Cortex of kidney (tissue), 1 donor: ENCODE results near the gene MSI2.
"Not testable (repeated sequence)": the region's sequence is repeated elsewhere in the genome, so short reads cannot be mapped to it uniquely, and the experiment has no call there.

Experiments used
- DNase-seq: peaks from one replicate; lab custom pipeline; 2025; lab: John Stamatoyannopoulos, UW

The MSI2 gene

DNA sequence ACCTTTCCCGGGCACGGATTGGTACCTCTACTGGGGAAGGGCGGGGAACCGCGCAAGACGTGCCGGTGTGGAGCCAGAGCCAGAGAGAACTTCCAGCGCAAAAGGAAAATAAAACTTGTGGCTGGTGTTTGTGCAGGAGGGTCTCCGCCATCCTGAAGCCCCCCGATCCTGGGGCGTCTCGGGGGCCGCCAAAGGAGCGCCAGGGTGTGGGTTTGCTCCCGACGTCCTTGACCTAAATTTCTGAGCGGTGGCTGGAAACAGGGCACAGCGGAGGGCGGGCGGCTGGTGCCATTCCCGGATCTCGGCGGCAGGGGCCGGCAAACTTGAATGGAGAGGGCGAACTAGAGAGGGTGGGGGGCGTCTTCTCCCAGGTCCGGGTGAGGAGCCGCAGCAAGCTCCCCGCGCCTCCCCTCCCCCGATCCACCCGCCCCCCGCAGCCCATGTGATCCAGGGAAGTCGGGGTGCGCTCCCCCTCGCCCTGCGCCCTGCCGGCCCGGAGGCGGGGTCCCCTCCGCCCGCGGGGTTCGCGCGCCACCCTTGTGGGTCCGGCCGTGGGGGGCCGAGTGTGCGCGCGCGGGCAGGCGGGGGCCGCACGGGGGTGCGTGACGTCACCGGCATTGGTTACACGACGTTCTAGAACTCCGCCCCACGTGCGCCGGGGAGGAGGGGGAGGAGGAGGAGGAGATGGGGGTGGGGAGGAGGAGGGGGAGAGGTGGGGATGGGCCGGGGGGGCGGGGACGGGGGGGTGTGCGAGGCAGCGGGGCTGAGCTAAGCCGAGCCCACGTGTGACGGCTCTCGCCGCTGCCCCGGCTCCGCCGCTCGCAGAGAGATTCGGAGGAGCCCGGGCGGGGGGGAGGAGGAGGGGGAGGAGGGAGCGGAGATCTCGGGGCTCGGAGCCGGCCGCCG, at the start of gene MSI2:
Gene MSI2 (plus strand): TSS at position 748 of the 906 bp plus-strand sequence. CDS start 220 bp downstream, outside the sequence.
- peak; percentile 35 for DNase-seq

DNA sequence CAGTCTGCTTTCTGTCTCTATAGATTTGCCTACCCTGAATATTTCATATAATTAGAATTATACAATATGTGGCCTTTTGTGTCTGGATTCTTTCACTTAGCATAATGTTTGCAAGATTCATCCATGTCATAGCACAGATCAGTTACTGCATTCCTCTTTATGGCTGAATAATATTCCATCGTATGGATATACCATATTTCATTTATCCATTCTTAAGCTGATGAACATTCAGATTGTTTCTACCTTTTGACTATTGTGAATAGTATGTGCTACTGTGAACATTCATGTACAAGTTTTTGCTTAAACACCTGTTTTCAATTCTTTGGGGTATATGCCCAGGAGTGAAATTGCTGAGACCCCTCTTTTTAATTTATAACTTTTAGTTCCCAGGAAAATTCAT, 49.4 kb upstream of the MSI2 start:
- DNase-seq = no peak

DNA sequence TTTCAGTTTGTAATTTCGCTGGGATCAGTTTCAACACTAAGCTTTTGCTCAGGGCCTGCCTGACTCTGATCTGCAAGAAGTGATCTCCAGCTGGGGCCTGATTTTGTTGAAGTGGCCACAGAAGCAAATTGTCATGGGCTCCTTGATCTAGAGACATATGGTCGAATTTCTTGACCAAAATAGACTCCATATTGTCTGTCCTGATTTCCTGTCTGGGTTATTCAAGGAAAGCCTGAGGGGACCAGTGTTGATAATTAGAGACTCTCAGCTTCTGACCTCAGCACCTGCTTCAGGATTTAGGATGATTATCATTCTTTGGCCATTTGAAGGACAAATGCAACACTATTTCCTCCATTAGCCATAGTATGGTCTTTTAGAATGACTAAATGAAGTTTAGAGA, 48.9 kb upstream of the MSI2 start:
- no peak for DNase-seq

DNA sequence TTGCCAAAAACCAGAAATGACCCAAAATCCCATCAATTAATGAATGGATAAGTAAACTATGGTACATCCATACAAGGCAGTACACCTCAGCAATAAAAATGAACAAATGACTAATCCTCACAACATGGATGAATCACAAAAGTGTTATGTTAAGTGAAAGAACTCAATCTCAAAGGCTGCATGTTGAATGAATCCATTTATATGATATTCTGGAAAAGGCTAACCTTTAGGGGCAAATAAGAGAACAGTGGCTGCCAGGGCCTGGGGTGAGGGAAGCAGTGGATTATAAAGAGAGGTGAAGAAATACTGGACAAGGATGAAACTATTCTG, 46.1 kb upstream of the MSI2 start:
- no peak for DNase-seq

DNA sequence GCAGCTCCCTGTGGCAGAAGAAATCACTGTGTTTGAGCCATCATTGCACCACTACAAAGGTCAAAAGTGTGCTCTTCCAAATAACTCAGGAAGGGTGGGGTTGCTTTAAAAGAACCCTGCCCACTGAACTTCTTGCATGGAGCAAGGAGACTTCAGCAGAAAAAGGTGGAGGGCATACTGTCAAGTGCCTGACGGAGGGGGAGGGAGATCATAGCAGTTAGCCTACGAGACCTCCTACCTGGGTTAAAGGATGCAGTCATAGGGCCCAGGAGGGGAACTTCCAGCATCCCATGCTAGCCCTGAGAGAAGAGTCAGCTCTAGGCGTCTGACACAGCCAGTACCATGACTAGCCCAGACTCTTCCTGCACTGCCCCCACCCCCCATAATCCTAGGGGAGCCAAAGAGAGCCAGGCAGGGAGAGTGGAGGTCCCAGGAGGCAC, 45.3 kb upstream of the MSI2 start:
- DNase-seq = no peak

DNA sequence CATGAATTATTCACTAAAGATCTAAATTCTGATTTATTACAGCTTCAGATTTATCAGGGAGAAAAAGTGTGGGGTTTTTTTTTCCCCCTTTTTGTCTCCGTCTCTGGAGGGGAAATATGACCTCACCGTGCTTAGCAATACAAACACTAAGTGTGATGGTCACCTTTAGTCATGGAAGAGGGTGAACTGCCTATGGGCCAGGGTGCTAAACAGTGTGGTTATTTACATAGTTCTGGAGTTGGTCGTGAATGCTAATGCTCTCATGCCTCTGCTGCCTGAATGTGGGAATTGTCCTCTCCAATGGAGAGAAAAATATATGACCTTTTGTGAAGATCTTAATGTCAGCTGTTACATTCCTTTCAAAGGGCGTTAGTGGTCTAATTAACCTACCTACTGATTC, 44.8 kb upstream of the MSI2 start:
- no peak for DNase-seq

DNA sequence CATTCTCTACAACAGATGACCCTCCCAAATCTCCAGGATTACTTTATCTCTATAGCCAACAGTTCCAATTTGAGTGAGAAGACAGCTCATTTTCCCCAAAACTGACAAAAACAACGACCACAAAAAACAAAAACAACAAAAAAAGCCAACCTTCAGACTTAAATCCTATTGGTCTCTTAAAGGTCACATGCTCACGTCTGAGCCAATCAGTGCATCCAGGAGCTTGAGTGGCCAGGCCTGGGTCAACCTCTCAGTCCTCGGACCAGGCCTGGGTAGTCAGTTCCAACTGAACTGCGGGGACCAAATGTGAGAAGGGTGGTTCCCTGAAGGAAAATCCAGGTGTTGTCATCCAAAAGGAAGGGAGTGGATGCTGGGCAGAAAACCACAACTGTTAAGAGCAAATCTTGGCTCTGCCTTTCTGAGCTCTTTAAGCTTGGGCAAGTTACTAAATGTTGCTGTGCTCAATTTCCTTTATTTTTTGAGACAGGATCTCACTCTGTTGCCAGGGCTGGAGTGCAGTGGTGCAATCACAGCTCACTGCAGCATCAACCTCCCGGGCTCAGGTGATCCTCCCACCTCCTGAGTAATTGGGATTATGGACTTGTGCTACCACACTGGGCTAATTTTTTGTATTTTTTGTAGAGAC, 43.0 kb upstream of the MSI2 start:
- DNase-seq = no peak

DNA sequence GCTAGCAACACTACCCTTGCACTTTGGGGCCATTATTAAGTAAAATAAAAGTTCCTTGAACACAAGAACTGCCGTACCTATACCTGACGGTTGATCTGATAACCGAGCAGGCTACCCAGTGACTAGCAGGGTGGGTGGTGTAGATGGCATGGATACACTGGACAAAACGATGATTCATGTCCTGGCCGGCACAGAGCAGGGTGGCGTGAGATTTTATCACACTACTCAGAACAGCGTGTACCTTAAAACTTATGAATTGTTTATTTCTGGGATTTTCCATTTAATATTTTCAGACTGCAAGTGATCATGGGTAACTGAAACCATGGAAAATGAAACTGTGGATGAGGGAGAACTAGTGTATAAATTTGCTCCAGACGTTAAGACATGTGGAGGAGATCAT, 41.0 kb upstream of the MSI2 start:
- no peak for DNase-seq

DNA sequence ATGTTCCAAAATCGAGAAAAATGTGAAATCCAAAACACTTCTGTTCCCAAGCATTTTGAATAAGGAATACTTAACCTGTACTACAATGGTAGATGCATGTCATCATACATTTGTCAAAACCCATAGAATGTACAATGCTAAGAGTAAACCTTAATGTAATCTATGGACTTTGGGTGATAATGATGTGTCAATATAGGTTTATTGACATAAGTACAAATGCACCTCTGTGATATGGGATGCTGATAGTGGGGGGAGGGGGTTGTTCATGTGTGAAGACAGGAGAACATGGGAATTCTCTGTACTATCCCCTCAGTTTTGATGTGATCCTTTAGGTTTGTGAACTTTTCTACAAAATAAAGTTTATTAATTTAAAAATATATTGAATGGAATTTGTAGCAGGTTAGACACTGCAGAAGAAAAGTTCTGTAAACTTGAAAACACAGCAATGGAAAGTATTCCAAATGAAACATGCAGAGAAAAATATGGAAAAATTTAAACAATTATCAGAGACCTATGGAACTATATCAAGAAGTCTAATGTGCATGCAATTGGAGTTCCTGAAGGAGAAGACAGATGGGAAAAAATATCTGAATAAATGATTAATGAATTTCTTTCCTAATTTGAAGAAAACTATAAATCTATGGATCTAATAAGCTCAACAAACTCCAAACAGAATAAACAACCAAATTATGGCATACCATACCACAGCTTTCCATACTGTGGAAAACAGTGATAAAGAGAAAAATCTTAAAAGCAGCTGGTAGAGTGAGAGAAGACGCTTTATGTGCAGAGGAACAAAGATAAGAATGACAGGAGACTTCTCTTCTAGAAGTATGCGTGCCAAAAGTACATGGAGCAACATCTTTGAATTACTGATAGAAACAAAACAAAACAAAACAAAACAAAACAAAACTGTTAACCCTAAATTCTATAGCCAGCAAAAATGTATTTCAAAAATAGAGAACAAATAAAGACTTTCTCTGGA, 34.7 kb upstream of the MSI2 start:
- DNase-seq = no peak

DNA sequence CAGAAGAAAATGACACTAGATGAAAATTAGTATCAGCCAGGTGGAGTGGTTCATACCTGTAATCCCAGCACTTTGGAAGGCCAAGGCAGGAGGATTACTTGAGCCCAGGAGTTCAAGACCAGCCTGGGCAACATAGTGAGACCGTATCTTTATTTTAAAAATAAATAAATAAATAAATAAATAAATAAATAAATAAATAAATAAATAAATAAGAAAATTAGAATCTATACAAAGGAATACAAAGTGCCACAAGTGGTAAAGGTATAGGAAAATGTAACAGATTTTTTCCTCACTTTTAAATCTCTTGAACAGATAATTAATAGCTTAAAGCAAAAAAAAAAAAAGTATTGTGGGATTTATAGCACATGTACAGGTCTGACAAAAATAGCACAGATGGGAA, 33.9 kb upstream of the MSI2 start:
- not testable (repeated sequence) for DNase-seq

DNA sequence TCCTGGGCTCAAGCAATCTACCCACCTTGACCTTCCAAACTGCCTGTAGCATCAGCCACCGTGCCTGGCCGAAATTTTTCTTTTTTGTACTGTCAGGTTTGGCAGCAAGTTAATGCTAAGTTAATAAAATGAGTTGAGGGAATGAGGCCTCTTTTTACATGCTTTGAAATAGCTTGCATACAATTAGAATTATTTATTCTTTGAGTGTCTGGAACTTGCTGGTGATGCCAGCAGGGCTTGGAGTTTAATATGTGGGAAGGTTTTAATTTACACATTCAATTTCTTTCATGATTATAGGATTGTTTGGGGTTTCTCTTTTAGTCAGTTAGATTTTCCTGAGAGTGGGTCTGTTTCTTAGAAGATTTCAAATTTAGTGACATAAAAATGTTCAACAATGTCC, 31.2 kb upstream of the MSI2 start:
- DNase-seq = no peak

DNA sequence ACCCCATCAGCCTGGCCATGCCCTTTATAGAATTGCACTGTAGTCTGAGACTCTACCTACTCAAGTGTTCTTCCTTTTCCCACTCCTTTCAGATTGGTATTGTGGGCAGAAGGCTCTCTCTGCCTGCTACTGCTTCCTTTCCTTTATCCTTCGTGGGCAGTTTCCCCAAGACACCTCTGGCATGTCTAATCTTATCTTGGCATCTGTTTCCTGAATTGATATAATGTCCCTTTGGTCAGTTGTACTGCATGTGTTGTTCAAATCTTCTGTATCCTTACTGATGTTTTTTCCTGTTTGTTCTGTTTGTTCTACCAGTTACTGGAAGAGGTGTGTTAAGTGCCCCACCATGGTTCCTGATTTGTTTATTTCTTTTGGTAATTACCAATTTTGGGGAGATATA, 29.5 kb upstream of the MSI2 start:
- no peak for DNase-seq

DNA sequence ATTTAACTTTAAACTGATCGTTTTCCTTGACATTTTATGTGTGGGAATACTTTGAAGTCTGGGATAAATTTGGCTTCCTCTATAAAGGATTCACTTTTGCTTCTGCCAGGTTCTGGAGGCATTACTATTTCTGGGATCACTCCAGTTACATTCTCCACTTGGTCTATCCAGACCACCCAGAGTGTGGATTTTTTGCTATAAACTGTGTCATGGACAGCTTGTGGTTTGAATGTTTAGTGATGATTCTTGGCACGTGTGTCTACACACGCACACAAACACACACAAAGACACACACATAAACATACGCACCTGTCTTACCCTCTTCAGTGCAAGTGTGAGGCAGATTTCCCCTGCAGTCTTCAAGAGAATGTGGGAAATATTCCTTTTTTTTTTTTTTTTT, 27.4 kb upstream of the MSI2 start:
- no peak for DNase-seq

DNA sequence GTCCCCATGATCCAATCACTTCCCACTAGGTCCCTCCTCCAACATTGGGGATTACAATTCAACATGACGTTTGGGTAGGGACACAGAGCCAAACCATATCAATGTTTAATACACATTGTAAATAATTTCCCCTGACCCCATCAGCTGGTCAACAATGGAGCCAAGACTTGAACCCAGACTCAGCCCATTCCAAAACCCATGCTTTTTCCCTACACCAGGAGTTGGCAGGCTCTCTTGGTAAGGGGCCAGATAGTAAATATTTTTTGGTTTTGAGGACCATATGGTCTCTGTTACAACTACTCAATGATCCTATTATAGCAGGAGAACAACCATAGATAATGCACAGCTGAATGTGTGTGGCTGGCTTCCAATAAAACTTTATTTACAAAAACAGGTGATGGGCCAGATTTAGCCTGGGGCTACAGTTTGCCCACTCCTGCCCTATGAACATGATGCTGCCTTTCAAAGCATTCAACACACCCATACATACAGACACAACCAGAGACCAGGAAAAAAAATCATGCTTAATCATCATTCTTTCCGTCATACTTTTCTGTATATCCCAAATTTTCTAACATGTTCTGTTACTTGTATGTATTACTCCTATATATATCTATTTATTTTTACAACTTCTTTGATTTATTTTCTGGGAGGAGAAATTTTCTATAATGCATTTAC, 22.1 kb upstream of the MSI2 start:
- DNase-seq = no peak

DNA sequence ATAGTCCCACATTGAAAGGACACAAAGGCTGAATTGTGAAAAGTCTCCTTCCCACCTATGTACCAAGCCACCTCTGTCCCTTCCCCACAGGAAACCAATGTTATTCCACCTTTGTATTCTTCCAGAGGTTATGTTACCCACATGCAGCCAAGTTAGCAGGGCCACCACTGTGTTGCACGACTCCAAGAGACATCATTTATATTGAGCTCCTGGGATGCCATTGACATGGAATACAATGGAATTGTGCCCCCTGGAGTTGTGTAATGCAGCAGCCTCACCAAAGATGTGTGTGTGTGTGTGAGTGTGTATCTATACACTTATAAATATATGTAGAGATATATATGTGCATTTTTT, 21.6 kb upstream of the MSI2 start:
- DNase-seq = no peak

DNA sequence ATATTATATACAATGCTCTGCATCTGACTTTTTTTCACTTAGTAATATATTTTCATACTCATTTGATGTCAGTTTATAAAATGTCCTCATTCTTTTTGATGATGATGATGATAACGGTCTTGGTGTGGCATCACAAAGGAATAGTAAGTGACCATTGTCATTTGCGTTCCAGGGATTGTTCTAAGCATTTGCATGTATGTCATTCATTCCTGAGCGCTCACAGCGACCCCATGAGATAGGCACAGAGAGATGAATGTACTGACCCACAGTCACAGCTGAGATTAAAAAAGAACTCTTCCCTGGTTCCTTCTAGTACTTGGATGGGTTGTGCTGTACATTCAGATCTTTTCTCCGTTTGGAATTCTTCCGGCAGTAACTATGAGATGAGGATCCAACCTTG, 21.2 kb upstream of the MSI2 start:
- no peak for DNase-seq

DNA sequence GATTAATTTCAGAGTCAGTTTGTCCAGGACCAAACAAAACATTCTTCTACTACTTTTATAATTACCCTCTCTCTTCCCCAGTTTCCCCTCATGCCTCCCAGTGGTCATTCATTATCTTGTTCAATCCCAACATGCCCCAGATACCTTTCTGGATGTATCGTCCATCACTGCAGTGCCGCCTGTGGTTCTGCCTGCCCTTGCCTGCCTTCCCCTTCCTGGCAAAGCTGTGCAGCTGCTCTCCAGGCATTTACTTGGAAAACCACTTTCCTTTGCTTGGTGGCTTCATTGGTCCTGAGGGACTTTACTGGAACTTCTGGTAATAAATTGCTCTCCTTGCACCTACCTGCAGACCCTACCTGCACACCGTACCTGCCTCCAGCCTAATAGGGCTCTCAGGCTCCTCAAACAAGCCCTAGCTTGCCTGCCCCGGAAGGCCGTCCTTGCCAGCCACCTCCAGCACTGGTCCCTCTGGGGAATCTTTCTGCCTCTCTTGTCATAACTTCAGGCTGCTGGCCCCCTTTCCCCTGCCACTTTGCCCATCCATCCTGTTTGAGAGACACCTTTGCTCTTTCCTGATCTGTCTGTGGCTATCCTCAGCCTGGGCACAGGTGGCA, 19.5 kb upstream of the MSI2 start:
- no peak for DNase-seq

DNA sequence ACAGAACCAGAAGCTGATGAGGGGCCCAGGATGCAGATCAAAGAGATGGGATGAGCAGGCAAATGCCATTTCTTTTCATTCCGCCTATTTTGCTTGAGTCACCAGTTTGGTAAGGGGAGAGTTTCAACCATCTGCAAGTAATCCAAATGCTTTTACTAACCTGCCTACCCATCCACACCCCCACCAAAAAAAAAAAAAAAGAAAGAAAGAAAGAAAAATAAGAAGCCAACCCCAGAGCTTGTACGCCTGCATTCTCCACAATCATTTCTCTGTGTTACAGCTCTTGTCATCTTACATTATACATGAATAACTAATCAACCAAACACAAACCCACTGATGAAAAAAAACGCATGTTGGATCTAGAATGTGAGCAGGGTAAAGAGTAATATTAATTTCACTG, 15.7 kb upstream of the MSI2 start:
- no peak for DNase-seq

DNA sequence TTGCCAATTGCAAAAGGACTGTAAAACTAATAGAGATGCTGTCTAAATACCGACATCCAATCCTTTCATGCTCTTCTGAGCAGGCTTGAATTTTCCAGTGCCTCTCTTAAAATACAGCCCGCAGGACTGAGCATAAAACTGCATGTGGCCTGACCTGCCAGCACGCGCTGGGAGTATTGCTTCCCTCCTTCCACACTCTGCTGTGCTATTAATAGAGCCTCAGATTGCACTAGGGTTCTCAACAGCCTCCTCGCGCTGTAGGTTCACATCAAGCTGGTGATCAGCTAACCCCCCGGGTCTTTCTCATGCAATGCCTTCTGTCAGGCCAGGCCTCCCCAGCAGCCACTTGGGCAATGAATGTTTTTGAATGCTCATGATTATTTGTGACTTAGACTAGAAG, 14.2 kb upstream of the MSI2 start:
- no peak for DNase-seq

DNA sequence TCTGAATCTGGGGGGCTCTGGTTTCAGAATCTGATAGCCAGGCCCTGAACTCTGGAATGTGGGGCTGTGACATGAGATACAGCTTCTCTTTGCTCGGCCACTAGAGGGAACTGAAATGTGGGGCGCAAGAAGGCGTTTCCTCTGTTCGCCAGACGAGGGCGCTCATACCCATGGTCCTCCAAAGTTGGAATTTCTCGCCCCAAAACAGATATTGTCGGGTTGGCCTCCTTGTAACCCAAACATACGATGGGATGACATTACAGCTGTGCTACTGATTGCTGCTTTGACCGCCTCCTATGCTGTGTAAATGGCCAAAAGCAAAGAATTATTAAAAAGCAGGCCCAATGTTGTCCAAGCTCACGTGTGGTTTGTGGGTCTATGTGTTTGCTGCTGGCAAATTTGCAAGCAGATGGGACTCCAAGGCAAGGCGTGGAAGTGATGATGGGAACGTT, 13.1 kb upstream of the MSI2 start:
- no peak for DNase-seq

DNA sequence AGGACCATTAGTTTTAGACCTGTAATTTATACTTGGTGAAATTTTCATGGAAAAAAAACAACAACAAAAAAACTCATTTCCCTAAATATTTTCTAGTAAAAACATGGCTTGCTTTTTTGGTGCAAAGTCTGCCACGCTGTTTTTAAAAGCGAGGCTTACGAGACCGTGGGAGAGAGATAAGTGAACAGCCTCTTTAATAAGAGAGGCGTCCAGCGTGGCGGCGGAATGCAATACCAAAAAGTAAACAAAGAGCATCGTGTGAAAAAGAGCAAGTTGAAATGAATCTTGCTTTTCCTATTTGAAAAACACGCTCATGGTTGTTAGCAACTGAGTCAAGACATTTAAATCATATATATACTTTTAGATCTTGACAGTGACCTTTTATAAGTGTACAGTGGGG, 10.5 kb upstream of the MSI2 start:
- no peak for DNase-seq
